Raji (cell line): ENCODE data around the gene SLC2A6.

Experiments used
- POLR2A ChIP-seq: IDR thresholded peaks from 2 replicates; pipeline ENCODE4 v1.6.1; 2011; ENCODE audit warnings: low read depth, low read length, control low read depth; ENCODE audit not compliant: insufficient read depth

SLC2A6 gene

DNA sequence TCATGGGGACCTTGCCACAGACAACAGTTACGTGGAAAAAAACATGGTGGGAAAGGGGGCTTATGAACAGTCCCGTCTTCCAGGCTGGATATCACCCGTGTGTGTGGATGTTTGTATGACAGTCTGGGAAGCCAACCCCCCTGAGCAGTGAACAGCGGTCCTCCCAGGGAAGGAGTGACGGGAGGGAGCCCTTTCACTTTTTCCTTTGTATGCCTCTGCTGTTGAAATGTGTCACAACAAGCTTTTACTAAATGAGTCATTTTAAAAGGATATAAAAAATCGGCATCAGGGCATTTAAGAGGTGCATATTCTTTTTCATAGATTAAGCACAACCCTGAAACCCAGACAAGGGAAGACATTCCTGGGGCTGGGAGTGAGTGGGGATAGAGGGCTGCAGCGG, 40.8 kb upstream of the SLC2A6 start:
- TF ChIP-seq POLR2A, result no peak

DNA sequence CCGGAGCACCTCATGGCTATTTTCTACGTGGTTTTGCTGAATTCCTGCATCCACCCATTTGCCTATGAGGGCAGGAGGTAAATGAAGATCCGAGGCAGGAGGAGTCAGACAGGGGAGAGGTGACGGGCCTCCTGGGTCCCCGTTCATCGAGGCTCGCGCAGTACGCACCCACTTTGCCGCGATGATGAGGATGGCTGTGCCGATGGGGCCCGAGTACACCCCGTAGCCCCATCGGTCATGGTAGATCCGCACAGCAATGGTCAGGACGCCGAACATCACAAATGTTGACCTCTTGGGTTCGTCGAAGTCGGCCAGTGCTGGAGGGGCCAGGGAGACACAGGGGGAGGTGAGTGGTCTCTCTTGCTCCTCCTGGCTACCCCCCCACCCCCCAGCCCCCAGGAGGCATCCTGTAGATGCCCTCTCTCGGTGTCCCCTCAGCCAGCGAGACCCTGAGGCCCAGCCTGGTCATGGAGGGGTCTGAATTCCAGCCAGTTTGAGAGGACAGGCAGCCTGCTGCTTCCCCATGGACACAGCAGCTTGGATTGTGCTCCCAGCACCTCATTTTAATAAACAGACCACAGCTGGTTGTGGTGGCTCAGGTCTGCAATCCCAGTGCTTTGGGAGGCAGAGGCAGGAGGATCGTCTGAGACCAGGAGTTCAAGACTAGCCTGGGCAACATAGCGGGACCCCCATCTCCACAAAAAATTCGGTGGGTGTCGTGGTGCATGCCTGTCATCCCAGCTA, 40.0 kb upstream of the SLC2A6 start:
- no peak for TF ChIP-seq POLR2A

GRCh38 chr9:133518200-133518599, 39.3 kb upstream of the SLC2A6 start:
- TF ChIP-seq POLR2A, result no peak

- TF ChIP-seq POLR2A, result no peak
These were observed 38.8 kb upstream of the SLC2A6 start for GRCh38 chr9:133517711-133518110.

GRCh38 chr9:133516961-133517350, 38.1 kb upstream of the SLC2A6 start:
- no peak for TF ChIP-seq POLR2A

GRCh38 chr9:133516256-133516960, 37.5 kb upstream of the SLC2A6 start:
- TF ChIP-seq POLR2A, result no peak

DNA sequence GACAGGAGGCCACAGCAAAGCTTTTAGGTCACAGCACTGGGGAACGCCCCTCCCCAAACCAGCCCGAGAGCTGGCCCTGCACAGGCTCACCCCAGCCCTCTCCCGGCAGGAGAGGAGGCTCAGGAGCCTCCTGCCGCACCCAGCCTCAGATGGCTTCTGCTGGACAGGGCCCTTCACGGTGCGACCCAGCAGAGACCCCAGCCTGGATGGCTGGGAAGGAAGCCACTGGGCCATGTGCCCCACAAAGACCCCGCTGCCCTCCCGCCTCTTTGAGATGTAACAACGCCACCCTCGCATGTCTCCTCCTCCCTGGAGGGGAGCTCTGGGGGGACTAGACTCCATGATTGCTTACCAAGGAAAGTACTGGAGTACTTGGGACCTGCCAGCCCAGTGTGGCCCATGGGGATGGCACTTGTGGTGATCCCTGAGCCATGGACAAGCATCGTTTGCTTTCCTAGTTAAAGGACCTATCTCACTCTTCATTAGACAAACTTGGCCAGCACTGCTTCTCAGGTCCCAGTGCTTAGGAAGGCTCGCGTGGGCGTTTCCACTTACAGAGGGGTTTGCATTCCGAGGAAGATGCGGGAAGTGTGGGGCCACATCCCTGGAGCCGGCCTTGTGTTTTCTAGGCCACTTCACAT, 36.8 kb upstream of the SLC2A6 start:
- TF ChIP-seq POLR2A, result no peak

- TF ChIP-seq POLR2A, result no peak
These were observed 36.3 kb upstream of the SLC2A6 start for GRCh38 chr9:133515240-133515610.

GRCh38 chr9:133514460-133515239, 35.8 kb upstream of the SLC2A6 start:
- no peak for TF ChIP-seq POLR2A

- no peak for TF ChIP-seq POLR2A
These were observed 34.6 kb upstream of the SLC2A6 start for GRCh38 chr9:133513214-133514100.

DNA sequence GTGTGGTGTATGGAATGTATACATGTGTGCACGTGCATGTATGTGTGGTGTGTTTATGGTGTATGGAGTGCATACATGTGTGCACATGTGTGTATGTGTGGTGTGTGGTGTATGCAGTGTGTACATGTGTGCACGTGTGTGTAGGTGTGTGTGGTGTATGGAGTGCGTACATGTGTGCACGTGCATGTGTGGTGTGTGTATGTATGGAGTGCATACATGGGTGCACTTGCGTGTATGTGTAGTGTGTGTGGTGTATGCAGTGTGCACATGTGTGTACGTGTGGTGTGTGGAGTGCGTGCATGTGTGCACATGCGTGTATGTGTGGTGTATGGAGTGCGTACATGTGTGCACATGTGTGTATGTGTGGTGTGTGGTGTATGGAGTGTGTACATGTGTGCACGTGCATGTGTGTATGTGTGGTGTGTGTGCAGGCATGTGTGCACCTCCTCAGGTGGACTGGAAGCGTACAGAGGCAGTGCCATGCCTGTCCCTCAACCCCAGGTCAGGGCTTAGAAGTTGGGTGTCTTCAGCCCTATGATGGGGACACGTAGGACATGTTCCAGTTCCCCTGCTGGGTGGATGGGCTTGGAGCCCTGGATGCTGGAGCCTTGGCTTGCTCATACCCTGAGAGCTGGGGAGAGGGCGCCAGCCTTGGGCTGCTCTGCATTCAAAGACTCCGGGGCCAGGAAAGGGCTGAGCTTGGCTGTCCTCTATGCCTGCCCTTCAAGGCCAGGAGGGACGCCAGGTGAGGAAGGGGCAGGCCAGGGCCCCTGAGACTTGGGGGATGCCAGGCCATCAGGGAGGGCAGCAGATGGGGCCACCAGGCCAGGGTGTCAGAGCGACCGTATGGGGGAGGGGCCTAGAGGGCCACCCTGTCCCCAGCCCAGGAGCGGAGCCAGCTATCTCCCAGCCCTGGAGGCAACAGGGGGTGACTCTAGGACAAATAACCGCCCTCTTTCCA, 33.6 kb upstream of the SLC2A6 start:
- no peak for TF ChIP-seq POLR2A

DNA sequence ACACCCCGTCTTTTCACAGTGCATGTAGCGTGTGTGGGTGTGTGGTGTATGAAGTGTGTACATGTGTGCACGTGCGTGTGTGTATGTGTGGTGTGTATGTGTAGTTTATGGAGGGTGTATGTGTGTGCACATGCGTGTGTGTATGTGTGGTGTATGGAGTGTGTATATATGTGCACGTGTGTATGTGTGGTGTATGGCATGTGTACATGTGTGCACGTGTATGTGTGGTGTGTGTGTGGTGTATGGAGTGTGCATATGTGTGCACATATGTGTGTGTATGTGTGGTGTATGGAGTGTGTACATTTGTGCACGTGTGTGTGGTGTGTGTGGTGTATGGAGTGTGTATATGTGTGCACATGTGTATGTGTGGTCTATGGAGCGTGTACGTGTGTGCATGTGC, 32.7 kb upstream of the SLC2A6 start:
- TF ChIP-seq POLR2A, result no peak

DNA sequence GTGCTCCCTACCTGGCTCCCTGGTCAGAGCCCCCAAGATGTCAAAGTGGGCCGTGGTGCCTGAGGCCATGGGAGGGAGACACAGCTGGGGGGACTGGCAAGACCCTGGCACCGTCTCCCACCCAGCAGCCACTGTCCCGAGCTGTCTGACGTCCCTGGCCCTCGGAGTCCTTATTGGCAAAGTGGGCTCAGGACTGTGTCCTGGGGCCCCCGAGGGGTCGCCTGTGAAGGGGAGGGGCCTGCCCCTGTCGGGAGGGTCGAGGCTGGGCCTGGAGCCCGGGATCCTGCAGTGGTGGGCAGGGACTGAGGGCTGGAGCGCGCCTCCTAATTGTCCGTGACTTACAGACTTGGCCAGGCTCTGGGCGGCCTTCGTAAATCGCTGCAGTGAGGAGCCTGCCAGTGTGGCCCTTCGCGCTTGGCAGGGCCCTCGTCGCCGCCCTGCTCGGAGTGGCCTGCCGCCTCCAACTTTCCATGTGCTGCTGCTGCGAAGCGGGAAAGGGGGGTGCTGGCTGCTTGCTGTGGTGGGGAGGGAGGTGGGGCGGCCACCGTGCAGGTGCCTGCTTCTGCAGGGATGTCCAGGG, 32.1 kb upstream of the SLC2A6 start:
- TF ChIP-seq POLR2A, result no peak
